Spinal cord (tissue), 10 donors: ENCODE data around the gene SCGB2B2. TPM values are rescaled to one million over a fixed set of nuclear protein-coding genes. Genes with fewer than 3 reads are reported as not detected.
"Not testable (repeated sequence)": the region's sequence is repeated elsewhere in the genome, so short reads cannot be mapped to it uniquely, and the experiment has no call there.

Experiments used
- DNase-seq, 6 donors: peaks; one replicate each; pipeline versions ENCODE4 v3.0.0 to v3.0.0-alpha.2; 2013 to 2015; ENCODE audit warnings: low spot score in 6 of 6, low read depth in 4 of 6
- H3K27ac ChIP-seq: one replicate; pipeline ENCODE4 v1.5.1; 2013; ENCODE audit warnings: low read depth, low read length, control low read depth
- H3K27me3 ChIP-seq: one replicate; pipeline ENCODE4 v1.6.1; 2013; ENCODE audit warnings: low read length; ENCODE audit not compliant: control insufficient read depth, insufficient read depth
- H3K36me3 ChIP-seq: one replicate; pipeline ENCODE4 v1.6.1; 2013; ENCODE audit warnings: low read length; ENCODE audit not compliant: control insufficient read depth, insufficient read depth
- H3K4me1 ChIP-seq: one replicate; pipeline ENCODE4 v1.6.1; 2013; ENCODE audit warnings: low read length; ENCODE audit not compliant: control insufficient read depth, insufficient read depth
- H3K4me3 ChIP-seq: one replicate; pipeline ENCODE4 v1.5.1; 2013; ENCODE audit warnings: low read depth, low read length, control low read depth
- H3K9me3 ChIP-seq: one replicate; pipeline ENCODE4 v1.6.1; 2013; ENCODE audit warnings: low read length; ENCODE audit not compliant: control insufficient read depth, insufficient read depth
- WGBS: methylation state at CpG from one replicate; pipeline ENCODE4 v1.1.5; 2013; ENCODE audit warnings: missing lambda C conversion rate; ENCODE audit not compliant: insufficient coverage; 5-methylcytosine and 5-hydroxymethylcytosine counted together
- polyA plus RNA-seq, 2 donors: library from polyadenylated mRNA; unstranded; fragments of 120-200 nt; gene quantifications; one replicate each; pipeline ENCODE4 v1.2.1, GENCODE V29; 2013; ENCODE audit not compliant: insufficient read length in 2 of 2
- total RNA-seq, 2 donors: library from RNA; depleted of rRNA in 1 of 2; stranded (reverse); fragments of 120-200 nt in 1 of 2; fragments of >200 nt in 1 of 2; gene quantifications; one replicate each; pipeline versions ENCODE4 v1.2.3 to v1.2.4, GENCODE V29; 2013 to 2014
- donor health status: healthy.

Gene SCGB2B2
- total and polyA plus RNA-seq, 4 donors = 0.20 to 1.5 (median 0.86) TPM

GRCh38 chr19:34690372-34690771 lies 13.4 kb upstream of the SCGB2B2 start:
- Histone ChIP-seq H3K9me3 (peaks cover 1% of the 10 kb centered on the region), H3K4me3 (no peak overlapping the region), H3K27me3 (no peaks in the 10 kb centered on the region), H3K4me1 (no peaks in the 10 kb centered on the region), H3K27ac (no peak overlapping the region), H3K36me3 (no peaks in the 10 kb centered on the region)
- no CpG with 5 or more reads among the region's 3 CpGs for WGBS
- DNase-seq = no peak

- WGBS = 100% methylated on average over 1 of the region's 1 CpG
- peaks cover 1% of the 10 kb centered on the region for H3K9me3 ChIP-seq
- H3K4me3 ChIP-seq = no peak overlapping the region
- H3K36me3 ChIP-seq = no peaks in the 10 kb centered on the region
- H3K27ac ChIP-seq = no peak overlapping the region
- no peaks in the 10 kb centered on the region for H3K4me1 ChIP-seq
- no peaks in the 10 kb centered on the region for H3K27me3 ChIP-seq
- no peak for DNase-seq
Observed at GRCh38 chr19:34688592-34688991, 11.6 kb upstream of the SCGB2B2 start.

- H3K27ac ChIP-seq = no peak overlapping the region
- H3K9me3 ChIP-seq = peaks cover 1% of the 10 kb centered on the region
- H3K4me1 ChIP-seq = no peaks in the 10 kb centered on the region
- no peak for DNase-seq
- H3K27me3 ChIP-seq = no peaks in the 10 kb centered on the region
- H3K36me3 ChIP-seq = no peaks in the 10 kb centered on the region
- 90% methylated on average over 2 of the region's 2 CpGs for WGBS
- H3K4me3 ChIP-seq = no peak overlapping the region
Observed at GRCh38 chr19:34687348-34687747, 10.4 kb upstream of the SCGB2B2 start.

GRCh38 chr19:34686455-34686854 lies 9.5 kb upstream of the SCGB2B2 start:
- no peak for DNase-seq
- 100% methylated on average over 1 of the region's 5 CpGs for WGBS
- H3K9me3 ChIP-seq = peaks cover 1% of the 10 kb centered on the region
- no peaks in the 10 kb centered on the region for H3K27me3 ChIP-seq
- no peak overlapping the region for H3K27ac ChIP-seq
- H3K4me3 ChIP-seq = no peak overlapping the region
- H3K4me1 ChIP-seq = no peaks in the 10 kb centered on the region
- no peaks in the 10 kb centered on the region for H3K36me3 ChIP-seq

- H3K9me3 ChIP-seq, H3K36me3 ChIP-seq: not testable (repeated sequence)
- WGBS = no CpG with 5 or more reads among the region's 5 CpGs
Observed at GRCh38 chr19:34685266-34685665, 8.3 kb upstream of the SCGB2B2 start.

GRCh38 chr19:34681478-34681877 lies 4.5 kb upstream of the SCGB2B2 start:
- no peak overlapping the region for H3K4me3 ChIP-seq
- whole genome bisulfite sequencing = 98% methylated on average over 6 of the region's 9 CpGs
- no peak overlapping the region for H3K27ac ChIP-seq
- no peaks in the 10 kb centered on the region for H3K27me3 ChIP-seq
- DNase-seq = no peak
- peaks cover 9% of the 10 kb centered on the region for H3K4me1 ChIP-seq
- peaks cover 1% of the 10 kb centered on the region for H3K9me3 ChIP-seq
- peaks cover 6% of the 10 kb centered on the region for H3K36me3 ChIP-seq

More at GRCh38 chr19:34685266-34685665, 8.3 kb upstream of the SCGB2B2 start:
- H3K4me3 ChIP-seq, H3K4me1 ChIP-seq, DNase-seq, H3K27ac ChIP-seq, H3K27me3 ChIP-seq: not testable (repeated sequence)

DNA sequence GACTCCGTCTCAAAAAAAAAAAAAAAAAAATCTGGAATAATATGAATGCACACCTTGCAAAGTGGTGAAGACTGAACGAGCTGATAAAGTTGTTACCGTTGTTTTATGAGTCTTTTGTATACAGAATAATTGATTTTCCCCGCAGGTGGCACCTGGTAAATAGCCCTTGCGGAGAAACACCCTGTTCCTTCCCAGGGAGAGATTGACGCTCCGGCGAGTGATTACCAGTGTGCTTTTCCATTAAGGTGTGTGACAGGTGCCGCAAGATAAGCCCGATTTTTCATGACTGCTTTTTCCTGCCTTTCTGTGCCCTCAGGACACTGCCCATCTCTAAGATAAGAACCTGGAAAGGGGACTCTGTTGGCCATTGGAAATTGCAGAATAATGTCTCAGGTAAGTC lies 1.5 kb upstream of the SCGB2B2 start:
- WGBS = 32% methylated on average over 6 of the region's 10 CpGs
- H3K9me3 ChIP-seq = no peaks in the 10 kb centered on the region
- DNase-seq = no peak

DNA sequence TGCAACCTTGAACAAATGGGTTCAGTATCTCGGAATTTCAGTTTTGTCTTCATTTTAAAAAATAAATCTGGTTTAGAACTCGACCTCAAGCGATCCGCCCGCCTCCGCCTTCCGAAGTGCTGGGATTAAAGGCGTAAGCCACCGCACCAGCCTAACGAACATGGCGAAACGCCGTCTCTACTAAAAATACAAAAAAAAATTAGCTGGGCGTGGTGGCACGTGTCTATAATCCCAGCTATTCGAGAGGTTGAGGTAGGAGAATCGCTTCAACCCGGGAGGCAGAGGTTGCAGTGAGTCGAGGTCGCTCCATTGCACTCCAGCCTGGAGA lies 1.1 kb upstream of the SCGB2B2 start:
- H3K4me3 ChIP-seq = peak overlapping the region; percentile 66
- H3K9me3 ChIP-seq = no peaks in the 10 kb centered on the region
- H3K4me1 ChIP-seq = peaks cover 13% of the 10 kb centered on the region
- peak overlapping the region; percentile 95 for H3K27ac ChIP-seq
- H3K36me3 ChIP-seq = peaks cover 6% of the 10 kb centered on the region
- H3K27me3 ChIP-seq = no peaks in the 10 kb centered on the region
- 0% methylated on average over 11 of the region's 20 CpGs for WGBS
- no peak for DNase-seq

More for the DNA sequence above, 1.5 kb upstream of the SCGB2B2 start:
- Histone ChIP-seq H3K36me3 (peaks cover 6% of the 10 kb centered on the region), H3K4me3 (peak overlapping the region; percentile 66), H3K27me3 (no peaks in the 10 kb centered on the region), H3K27ac (no peak overlapping the region), H3K4me1 (peaks cover 13% of the 10 kb centered on the region)

GRCh38 chr19:34677386-34678084 lies 576 bp upstream of the SCGB2B2 start, which contains the start of gene ZNF302:
TSS of gene ZNF302 (plus strand) at chr19:34677678. CDS start at chr19:34678805, 1,127 bp downstream.
- Histone ChIP-seq H3K27ac (peak within 1 kb of the TSS; percentile 95), H3K36me3 (peaks cover 6% of the 10 kb centered on the region), H3K9me3 (no peaks in the 10 kb centered on the region), H3K27me3 (no peaks in the 10 kb centered on the region), H3K4me3 (peak within 1 kb of the TSS; percentile 66), H3K4me1 (peaks cover 13% of the 10 kb centered on the region)
- WGBS = under 1% methylated on average over 74 of the region's 74 CpGs
- DNase-seq = peak; percentile 92 to 98 (median 96)

GRCh38 chr19:34675919-34676318 lies 1.0 kb downstream of the SCGB2B2 start:
- Histone ChIP-seq H3K36me3 (peaks cover 6% of the 10 kb centered on the region), H3K9me3 (no peaks in the 10 kb centered on the region), H3K27me3 (no peaks in the 10 kb centered on the region), H3K27ac (no peak overlapping the region), H3K4me3 (no peak overlapping the region), H3K4me1 (peaks cover 13% of the 10 kb centered on the region)
- WGBS = 98% methylated on average over 7 of the region's 9 CpGs
- DNase-seq = no peak
